ENCODE data around the gene OR1J4. TPM values are rescaled to one million over a fixed set of nuclear protein-coding genes. Genes with fewer than 3 reads are reported as not detected.

Gene OR1J4
- total RNA-seq, 1 experiment from 2014 or later, result not detected

DNA sequence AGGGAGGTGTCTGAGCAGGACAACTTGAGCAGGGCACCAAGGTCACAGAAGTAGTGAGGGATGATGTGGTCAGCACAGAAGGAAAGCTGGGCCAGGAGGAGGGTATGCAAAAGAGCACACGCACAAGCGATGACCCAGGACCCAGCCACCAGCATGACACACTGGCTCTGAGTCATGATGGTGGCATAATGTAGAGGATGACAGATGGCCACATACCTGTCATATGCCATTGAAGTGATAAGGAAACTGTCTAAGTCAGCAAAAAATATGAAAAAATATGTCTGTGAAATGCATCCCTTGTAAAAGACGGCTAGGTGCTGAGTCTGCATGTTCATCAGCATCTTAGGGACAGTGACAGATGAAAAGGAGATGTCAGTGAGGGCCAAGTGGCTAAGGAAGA is 41.6 kb upstream of the OR1J4 start:
- no peaks in the 10 kb centered on the region for H3K4me1 Mint-ChIP-seq
- ChIA-PET CTCF (no interaction called here), POLR2A (no interaction called here)
- ATAC-seq (no peak), DNase-seq (ENCODE audit: low spot score) (no peak)
- peaks cover 37% of the 10 kb centered on the region for H3K27me3 Mint-ChIP-seq (ENCODE audit: low read depth)
- no peak overlapping the region for H3K27ac Mint-ChIP-seq
- H3K36me3 Mint-ChIP-seq, result peaks cover 22% of the 10 kb centered on the region; the same call in 1 of the 2 replicates
- peaks cover 89% of the 10 kb centered on the region for H3K9me3 Mint-ChIP-seq
- H3K4me3 Mint-ChIP-seq, result no peak overlapping the region
- TF ChIP-seq, protein P1, sequence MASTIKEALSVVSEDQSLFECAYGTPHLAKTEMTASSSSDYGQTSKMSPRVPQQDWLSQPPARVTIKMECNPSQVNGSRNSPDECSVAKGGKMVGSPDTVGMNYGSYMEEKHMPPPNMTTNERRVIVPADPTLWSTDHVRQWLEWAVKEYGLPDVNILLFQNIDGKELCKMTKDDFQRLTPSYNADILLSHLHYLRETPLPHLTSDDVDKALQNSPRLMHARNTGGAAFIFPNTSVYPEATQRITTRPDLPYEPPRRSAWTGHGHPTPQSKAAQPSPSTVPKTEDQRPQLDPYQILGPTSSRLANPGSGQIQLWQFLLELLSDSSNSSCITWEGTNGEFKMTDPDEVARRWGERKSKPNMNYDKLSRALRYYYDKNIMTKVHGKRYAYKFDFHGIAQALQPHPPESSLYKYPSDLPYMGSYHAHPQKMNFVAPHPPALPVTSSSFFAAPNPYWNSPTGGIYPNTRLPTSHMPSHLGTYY (CRISPR knock-in tag; IDR thresholded peaks at IDR 0.05), result no peak
- no peak for TF ChIP-seq OVOL2 (CRISPR knock-in tag; IDR thresholded peaks at IDR 0.05; ENCODE audit: borderline replicate concordance)
- no peak for TF ChIP-seq ZNF138 (CRISPR knock-in tag; conservative IDR thresholded peaks at IDR 0.05)
- no peak for TF ChIP-seq ELF4 (CRISPR knock-in tag; IDR thresholded peaks at IDR 0.05; ENCODE audit: low read depth)
- TF ChIP-seq CBFB (CRISPR knock-in tag; IDR thresholded peaks at IDR 0.05; ENCODE audit: low read depth), result no peak
- no peak for TF ChIP-seq GRHL2 (CRISPR knock-in tag; IDR thresholded peaks at IDR 0.05; ENCODE audit: insufficient replicate concordance, severe bottlenecking)
- TF ChIP-seq GABPB1 (CRISPR knock-in tag; IDR thresholded peaks at IDR 0.05), result no peak
- TF ChIP-seq, protein P2, sequence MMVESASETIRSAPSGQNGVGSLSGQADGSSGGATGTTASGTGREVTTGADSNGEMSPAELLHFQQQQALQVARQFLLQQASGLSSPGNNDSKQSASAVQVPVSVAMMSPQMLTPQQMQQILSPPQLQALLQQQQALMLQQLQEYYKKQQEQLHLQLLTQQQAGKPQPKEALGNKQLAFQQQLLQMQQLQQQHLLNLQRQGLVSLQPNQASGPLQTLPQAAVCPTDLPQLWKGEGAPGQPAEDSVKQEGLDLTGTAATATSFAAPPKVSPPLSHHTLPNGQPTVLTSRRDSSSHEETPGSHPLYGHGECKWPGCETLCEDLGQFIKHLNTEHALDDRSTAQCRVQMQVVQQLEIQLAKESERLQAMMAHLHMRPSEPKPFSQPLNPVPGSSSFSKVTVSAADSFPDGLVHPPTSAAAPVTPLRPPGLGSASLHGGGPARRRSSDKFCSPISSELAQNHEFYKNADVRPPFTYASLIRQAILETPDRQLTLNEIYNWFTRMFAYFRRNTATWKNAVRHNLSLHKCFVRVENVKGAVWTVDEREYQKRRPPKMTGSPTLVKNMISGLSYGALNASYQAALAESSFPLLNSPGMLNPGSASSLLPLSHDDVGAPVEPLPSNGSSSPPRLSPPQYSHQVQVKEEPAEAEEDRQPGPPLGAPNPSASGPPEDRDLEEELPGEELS (CRISPR knock-in tag; IDR thresholded peaks at IDR 0.05), result no peak
- TF ChIP-seq TEAD1 (CRISPR knock-in tag; IDR thresholded peaks at IDR 0.05), result no peak
- TF ChIP-seq, protein P3, sequence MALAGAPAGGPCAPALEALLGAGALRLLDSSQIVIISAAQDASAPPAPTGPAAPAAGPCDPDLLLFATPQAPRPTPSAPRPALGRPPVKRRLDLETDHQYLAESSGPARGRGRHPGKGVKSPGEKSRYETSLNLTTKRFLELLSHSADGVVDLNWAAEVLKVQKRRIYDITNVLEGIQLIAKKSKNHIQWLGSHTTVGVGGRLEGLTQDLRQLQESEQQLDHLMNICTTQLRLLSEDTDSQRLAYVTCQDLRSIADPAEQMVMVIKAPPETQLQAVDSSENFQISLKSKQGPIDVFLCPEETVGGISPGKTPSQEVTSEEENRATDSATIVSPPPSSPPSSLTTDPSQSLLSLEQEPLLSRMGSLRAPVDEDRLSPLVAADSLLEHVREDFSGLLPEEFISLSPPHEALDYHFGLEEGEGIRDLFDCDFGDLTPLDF (CRISPR knock-in tag; IDR thresholded peaks at IDR 0.05), result no peak
- TF ChIP-seq, protein P4, sequence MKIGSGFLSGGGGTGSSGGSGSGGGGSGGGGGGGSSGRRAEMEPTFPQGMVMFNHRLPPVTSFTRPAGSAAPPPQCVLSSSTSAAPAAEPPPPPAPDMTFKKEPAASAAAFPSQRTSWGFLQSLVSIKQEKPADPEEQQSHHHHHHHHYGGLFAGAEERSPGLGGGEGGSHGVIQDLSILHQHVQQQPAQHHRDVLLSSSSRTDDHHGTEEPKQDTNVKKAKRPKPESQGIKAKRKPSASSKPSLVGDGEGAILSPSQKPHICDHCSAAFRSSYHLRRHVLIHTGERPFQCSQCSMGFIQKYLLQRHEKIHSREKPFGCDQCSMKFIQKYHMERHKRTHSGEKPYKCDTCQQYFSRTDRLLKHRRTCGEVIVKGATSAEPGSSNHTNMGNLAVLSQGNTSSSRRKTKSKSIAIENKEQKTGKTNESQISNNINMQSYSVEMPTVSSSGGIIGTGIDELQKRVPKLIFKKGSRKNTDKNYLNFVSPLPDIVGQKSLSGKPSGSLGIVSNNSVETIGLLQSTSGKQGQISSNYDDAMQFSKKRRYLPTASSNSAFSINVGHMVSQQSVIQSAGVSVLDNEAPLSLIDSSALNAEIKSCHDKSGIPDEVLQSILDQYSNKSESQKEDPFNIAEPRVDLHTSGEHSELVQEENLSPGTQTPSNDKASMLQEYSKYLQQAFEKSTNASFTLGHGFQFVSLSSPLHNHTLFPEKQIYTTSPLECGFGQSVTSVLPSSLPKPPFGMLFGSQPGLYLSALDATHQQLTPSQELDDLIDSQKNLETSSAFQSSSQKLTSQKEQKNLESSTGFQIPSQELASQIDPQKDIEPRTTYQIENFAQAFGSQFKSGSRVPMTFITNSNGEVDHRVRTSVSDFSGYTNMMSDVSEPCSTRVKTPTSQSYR (CRISPR knock-in tag; IDR thresholded peaks at IDR 0.05), result no peak
- no peak for TF ChIP-seq ESRRA (CRISPR knock-in tag; IDR thresholded peaks at IDR 0.05; ENCODE audit: borderline replicate concordance)

DNA sequence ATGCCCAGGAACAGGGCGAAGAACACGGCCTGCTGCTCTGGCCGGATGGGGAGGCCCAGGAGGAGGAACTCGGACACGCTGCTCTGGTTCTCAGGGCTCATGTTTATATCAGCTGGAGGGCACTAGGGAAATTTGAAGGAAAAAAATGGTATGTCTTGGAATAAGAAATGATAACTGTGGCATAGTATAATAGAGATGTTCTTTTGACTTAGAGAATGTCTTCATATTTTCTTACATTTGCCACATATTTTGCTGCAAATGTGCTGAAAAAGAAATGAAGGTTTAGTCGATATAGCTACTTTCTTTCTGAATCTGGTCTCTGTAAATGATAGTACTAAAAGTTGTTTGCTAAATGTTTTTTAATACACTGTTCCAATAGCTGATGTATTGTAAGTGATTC is 41.1 kb upstream of the OR1J4 start, which contains the start of gene OR1J1:
Gene OR1J1 (minus strand): TSS at position 101 of the 400 bp plus-strand sequence. CDS start 0 bp downstream, at position 101.
- Mint-ChIP-seq H3K27ac (no peak within 1 kb of the TSS), H3K4me3 (no peak within 1 kb of the TSS), H3K27me3 (ENCODE audit: low read depth) (peaks cover 34% of the 10 kb centered on the region), H3K36me3 (peaks cover 25% of the 10 kb centered on the region), H3K4me1 (no peaks in the 10 kb centered on the region), H3K9me3 (peaks cover 90% of the 10 kb centered on the region)
- DNase-seq (ENCODE audit: low spot score), result no peak
- ChIA-PET POLR2A (no interaction called here), CTCF (no interaction called here)
- no peak for ATAC-seq
- no peak for TF ChIP-seq ZNF121 (CRISPR knock-in tag; IDR thresholded peaks at IDR 0.05)
- TF ChIP-seq, protein P5, sequence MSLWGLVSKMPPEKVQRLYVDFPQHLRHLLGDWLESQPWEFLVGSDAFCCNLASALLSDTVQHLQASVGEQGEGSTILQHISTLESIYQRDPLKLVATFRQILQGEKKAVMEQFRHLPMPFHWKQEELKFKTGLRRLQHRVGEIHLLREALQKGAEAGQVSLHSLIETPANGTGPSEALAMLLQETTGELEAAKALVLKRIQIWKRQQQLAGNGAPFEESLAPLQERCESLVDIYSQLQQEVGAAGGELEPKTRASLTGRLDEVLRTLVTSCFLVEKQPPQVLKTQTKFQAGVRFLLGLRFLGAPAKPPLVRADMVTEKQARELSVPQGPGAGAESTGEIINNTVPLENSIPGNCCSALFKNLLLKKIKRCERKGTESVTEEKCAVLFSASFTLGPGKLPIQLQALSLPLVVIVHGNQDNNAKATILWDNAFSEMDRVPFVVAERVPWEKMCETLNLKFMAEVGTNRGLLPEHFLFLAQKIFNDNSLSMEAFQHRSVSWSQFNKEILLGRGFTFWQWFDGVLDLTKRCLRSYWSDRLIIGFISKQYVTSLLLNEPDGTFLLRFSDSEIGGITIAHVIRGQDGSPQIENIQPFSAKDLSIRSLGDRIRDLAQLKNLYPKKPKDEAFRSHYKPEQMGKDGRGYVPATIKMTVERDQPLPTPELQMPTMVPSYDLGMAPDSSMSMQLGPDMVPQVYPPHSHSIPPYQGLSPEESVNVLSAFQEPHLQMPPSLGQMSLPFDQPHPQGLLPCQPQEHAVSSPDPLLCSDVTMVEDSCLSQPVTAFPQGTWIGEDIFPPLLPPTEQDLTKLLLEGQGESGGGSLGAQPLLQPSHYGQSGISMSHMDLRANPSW (CRISPR knock-in tag; conservative IDR thresholded peaks at IDR 0.05; ENCODE audit: low read depth), result no peak
- TF ChIP-seq, protein P6, sequence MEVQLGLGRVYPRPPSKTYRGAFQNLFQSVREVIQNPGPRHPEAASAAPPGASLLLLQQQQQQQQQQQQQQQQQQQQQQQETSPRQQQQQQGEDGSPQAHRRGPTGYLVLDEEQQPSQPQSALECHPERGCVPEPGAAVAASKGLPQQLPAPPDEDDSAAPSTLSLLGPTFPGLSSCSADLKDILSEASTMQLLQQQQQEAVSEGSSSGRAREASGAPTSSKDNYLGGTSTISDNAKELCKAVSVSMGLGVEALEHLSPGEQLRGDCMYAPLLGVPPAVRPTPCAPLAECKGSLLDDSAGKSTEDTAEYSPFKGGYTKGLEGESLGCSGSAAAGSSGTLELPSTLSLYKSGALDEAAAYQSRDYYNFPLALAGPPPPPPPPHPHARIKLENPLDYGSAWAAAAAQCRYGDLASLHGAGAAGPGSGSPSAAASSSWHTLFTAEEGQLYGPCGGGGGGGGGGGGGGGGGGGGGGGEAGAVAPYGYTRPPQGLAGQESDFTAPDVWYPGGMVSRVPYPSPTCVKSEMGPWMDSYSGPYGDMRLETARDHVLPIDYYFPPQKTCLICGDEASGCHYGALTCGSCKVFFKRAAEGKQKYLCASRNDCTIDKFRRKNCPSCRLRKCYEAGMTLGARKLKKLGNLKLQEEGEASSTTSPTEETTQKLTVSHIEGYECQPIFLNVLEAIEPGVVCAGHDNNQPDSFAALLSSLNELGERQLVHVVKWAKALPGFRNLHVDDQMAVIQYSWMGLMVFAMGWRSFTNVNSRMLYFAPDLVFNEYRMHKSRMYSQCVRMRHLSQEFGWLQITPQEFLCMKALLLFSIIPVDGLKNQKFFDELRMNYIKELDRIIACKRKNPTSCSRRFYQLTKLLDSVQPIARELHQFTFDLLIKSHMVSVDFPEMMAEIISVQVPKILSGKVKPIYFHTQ (CRISPR knock-in tag; IDR thresholded peaks at IDR 0.05), result no peak
- no peak for TF ChIP-seq GABPB1 (CRISPR knock-in tag; IDR thresholded peaks at IDR 0.05)
- no peak for TF ChIP-seq ZNF317 (CRISPR knock-in tag; IDR thresholded peaks at IDR 0.05; ENCODE audit: borderline replicate concordance, low read depth)
- TF ChIP-seq, protein P7, sequence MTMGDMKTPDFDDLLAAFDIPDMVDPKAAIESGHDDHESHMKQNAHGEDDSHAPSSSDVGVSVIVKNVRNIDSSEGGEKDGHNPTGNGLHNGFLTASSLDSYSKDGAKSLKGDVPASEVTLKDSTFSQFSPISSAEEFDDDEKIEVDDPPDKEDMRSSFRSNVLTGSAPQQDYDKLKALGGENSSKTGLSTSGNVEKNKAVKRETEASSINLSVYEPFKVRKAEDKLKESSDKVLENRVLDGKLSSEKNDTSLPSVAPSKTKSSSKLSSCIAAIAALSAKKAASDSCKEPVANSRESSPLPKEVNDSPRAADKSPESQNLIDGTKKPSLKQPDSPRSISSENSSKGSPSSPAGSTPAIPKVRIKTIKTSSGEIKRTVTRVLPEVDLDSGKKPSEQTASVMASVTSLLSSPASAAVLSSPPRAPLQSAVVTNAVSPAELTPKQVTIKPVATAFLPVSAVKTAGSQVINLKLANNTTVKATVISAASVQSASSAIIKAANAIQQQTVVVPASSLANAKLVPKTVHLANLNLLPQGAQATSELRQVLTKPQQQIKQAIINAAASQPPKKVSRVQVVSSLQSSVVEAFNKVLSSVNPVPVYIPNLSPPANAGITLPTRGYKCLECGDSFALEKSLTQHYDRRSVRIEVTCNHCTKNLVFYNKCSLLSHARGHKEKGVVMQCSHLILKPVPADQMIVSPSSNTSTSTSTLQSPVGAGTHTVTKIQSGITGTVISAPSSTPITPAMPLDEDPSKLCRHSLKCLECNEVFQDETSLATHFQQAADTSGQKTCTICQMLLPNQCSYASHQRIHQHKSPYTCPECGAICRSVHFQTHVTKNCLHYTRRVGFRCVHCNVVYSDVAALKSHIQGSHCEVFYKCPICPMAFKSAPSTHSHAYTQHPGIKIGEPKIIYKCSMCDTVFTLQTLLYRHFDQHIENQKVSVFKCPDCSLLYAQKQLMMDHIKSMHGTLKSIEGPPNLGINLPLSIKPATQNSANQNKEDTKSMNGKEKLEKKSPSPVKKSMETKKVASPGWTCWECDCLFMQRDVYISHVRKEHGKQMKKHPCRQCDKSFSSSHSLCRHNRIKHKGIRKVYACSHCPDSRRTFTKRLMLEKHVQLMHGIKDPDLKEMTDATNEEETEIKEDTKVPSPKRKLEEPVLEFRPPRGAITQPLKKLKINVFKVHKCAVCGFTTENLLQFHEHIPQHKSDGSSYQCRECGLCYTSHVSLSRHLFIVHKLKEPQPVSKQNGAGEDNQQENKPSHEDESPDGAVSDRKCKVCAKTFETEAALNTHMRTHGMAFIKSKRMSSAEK (CRISPR knock-in tag; IDR thresholded peaks at IDR 0.05; ENCODE audit: borderline replicate concordance), result no peak
- TF ChIP-seq NR3C1 (CRISPR knock-in tag; conservative IDR thresholded peaks at IDR 0.05; ENCODE audit: low read depth), result no peak
